NOMO-1 treated with dmso at 0.1 percent for 144 hours (cell line): ENCODE data around the gene PSME3.

Source experiments
- DNase-seq: peaks from one replicate; lab custom pipeline; 2025; ENCODE audit not compliant: unreplicated experiment; lab: John Stamatoyannopoulos, UW

PSME3 gene

DNA sequence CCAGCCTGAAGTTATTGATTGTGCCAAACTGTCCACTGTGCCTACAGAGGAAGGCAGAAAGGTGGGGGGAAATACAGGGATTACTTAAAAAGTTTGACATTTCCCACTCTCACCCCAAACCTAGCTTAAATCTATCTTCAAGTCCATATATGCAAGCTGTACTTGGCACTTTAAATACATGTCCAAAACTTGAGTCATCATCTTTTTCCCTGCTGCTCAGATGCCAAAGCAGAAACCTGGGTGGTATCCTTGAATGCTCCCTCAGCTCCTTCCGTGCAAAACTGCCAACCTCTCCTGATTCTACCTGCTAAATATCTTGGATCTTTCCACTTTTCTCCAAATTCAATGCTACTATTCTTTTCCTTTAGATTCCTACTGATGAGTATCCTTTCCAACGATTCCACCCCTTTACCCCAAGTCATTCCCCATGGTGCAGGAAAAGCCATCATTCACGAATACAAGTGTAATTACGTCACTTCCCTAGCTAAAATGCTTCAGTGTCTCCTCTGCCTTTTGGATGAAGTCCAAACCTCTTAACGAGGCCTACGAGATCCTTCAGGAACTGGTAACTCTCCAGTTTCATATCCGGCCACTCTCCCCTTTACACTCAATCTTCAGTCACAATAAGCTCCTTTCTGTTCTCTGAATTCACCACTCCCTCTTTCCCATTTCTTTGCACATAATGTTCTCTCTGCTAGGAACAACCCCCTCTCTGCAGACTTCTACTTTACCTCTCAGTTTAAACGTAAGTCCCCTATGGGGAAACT lies 18.4 kb upstream of the PSME3 start:
- DNase-seq: no peak

DNA sequence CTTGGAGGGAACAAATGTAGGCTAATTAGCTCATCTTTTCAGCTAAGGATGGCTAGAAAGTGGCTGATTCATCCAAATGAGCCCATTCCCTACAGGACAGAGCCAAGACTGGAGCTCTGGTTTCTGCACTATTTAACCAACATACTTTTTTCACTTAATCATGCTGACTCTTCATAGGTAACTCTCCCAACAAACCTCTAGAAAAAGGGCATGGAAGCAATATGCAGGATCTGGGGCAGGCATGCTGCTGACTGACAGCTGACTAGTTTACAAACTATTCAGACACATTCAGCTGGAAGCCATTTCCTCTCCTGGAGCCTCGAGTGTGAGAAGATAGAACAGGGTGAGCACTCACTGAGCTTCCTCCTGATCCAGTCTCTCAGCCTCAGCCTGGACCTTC lies 15.3 kb upstream of the PSME3 start:
- DNase-seq: no peak

GRCh38 chr17:42818379-42818778 lies 14.8 kb upstream of the PSME3 start:
- no peak for DNase-seq

GRCh38 chr17:42819939-42820535 lies 13.2 kb upstream of the PSME3 start:
- DNase-seq: peak; percentile 30

- no peak for DNase-seq
These were observed 12.0 kb upstream of the PSME3 start for GRCh38 chr17:42821176-42821575.

- DNase-seq: no peak
These were observed 5.7 kb upstream of the PSME3 start for GRCh38 chr17:42827472-42827871.

DNA sequence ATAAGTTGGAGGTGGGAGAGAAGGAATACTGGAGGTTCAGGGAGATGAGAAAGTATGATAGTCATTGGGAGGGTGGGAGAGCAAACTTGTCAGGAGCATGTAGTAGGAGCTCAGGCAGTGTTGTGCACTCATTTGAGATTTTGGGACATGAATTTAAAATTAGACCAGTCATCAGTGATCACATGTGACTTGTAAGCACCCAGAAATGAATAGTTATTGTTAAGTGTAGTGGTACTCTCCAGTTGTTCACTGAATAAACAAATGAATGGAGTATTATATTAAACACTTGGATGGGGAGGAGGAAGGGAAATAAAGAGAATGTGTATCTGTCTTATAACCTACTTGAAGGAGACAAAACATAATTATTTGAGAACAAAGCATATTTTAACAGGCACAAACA lies 2.2 kb upstream of the PSME3 start:
- DNase-seq: no peak

DNA sequence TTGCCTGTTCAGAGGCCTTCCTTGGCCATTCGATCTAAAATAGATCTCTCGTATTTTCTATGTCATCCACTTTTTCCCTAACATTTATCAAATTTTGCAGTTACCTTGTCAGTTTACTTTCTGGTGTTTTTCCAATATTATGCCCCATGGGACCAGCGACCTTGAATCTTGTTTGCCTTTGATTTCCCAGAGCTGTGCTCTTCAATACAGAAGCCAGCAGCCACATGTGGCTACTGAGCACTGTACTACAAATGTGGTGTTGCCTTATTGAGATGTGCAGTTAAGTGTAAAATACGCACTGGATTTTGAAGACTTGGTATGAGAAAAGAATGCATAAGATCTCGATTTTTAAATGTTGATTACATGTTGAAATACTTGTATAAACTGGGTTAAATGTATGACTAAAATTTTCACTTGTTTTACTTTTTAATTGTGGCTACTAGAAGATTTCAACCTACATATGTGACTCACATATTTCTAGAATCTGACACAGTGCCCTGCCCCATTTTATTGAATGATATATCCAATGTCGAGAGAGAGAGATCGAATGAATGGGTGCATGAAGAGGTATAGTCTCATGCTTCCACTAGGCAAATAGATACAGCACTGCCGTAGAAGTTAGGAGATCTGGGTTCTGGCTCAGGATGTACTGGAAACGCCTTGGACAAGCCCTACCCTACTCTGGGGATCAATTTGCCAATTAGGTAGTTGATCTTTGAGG lies 824 bp upstream of the PSME3 start:
- no peak for DNase-seq

- no peak for DNase-seq
These were observed 698 bp downstream of the PSME3 start for GRCh38 chr17:42833767-42834422.

GRCh38 chr17:42835732-42836131 lies 2.5 kb downstream of the PSME3 start:
- DNase-seq: peak; percentile 9

- DNase-seq: no peak
These were observed 8.9 kb downstream of the PSME3 start for GRCh38 chr17:42841975-42842685.

GRCh38 chr17:42843358-42843934 lies 10.2 kb downstream of the PSME3 start:
- peak; percentile 40 for DNase-seq

DNA sequence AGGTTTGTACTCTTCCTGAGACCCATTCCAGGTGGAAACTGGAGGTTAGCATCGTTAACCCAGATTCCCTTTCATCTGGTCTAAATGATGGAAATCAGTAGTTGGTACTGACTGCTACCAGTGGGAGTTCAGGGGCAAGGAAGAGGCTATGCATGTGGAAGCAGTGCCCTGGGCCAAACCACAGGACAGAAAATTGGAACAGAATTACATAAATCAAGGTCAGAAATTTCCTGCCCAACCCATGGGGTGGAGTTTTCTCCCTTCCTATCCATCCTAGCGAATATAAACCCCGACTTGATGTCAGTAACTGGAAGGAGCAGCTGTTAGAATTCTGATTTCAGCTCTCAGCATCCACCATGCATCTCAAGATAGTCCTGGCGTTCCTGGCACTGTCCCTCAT lies 11.1 kb downstream of the PSME3 start, which contains the start of gene AOC2:
AOC2 (plus strand) TSS at position 310 of the 400 bp plus-strand sequence; CDS start at position 357, 47 bp downstream.
- no peak for DNase-seq

GRCh38 chr17:42844761-42845555 lies 11.8 kb downstream of the PSME3 start:
- no peak for DNase-seq

DNA sequence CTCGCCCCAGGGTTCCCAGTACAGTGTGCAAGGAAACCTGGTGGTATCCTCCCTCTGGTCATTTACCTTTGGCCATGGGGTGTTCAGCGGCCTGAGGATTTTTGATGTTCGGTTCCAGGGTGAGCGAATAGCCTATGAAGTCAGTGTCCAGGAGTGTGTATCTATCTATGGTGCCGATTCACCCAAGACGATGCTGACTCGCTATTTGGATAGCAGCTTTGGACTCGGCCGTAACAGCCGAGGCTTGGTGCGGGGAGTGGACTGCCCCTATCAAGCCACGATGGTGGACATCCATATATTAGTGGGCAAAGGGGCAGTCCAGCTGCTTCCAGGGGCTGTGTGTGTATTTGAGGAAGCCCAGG lies 12.3 kb downstream of the PSME3 start:
- no peak for DNase-seq

- no peak for DNase-seq
These were observed 12.9 kb downstream of the PSME3 start for GRCh38 chr17:42845918-42846593.

- no peak for DNase-seq
These were observed 13.5 kb downstream of the PSME3 start for GRCh38 chr17:42846594-42847280.

DNA sequence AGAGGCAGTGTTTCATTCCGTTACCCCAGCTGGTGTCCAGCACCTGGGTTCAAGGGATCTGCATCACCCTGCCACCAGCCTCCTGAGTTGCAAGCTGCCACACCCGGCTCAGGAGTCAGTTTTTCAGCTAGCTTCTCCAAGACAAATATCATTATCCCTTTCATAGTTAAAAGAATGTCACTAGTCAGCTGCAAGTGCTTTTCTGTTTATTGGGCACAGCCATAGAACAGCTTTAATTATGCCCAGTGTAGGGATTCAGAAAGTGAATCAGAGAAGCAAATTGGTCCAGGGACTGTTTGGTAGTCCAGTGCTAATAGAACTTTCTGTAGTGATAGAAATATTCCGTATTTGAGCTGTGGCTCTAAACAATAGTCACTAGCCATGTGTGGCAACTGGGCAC lies 14.9 kb downstream of the PSME3 start:
- no peak for DNase-seq

GRCh38 chr17:42849031-42849430 lies 15.8 kb downstream of the PSME3 start:
- DNase-seq: no peak
